HepG2 (cell line): ENCODE measurements around the gene PIGR. TPM values are rescaled to one million over a fixed set of nuclear protein-coding genes. Genes with fewer than 3 reads are reported as not detected.

Experiments used
- ATAC-seq: fragments of 200-7000 bp; cut with Tn5 transposase; 3 replicates; pipeline ENCODE4 v1.9.1; 2020; ENCODE audit warnings: mild to moderate bottlenecking, moderate library complexity
- BruUV-seq: library from RNA; stranded (reverse); fragments of 400-500 nt; replicated peaks from 2 replicates; lab custom pipeline; 2021; lab: Mats Ljungman, UMichigan
- CTCF ChIA-PET: fragments of 300-600 bp; formaldehyde crosslinking; extraction: SDS; loops from one replicate; lab custom pipeline; 2021; ENCODE audit warnings: low total read pairs, inconsistent platforms, low intra/inter-chr PET ratio; lab: Yijun Ruan, JAX
- POLR2A ChIA-PET: fragments of 350-600 bp; sonication (Branson Sonifier 250); formaldehyde crosslinking; loops from one replicate; lab custom pipeline; 2020; ENCODE audit warnings: antibody characterized with exemption, inconsistent platforms; lab: Yijun Ruan, JAX
- DNase-seq: peaks from one replicate; pipeline ENCODE4 v3.0.0-alpha.2; 2015; ENCODE audit warnings: low spot score
- FAIRE-seq: peaks from 3 replicates; lab custom pipeline; 2011; peaks lifted over from hg19 to GRCh38; lab: Jason Lieb, UNC
- H2AFZ ChIP-seq: one replicate; pipeline ENCODE4 v1.6.1; 2011; ENCODE audit warnings: low read length, inconsistent platforms
- H3K27ac ChIP-seq: fragments of 300-600 bp; 3 replicates; pipeline ENCODE4 v1.8.0; 2011; ENCODE audit warnings: mixed run types, mild to moderate bottlenecking, mixed read lengths, low read length, inconsistent platforms; ENCODE audit not compliant: insufficient read depth; ENCODE audit errors: extremely low read length
- H3K27me3 ChIP-seq, 2 experiments: fragments of 200-600 bp in 1 of 2; 2 replicates in 1 of 2; 3 replicates in 1 of 2; pipeline versions ENCODE4 v1.6.0 to v1.8.0; 2011; ENCODE audit warnings: low read length in 2 of 2, mild to moderate bottlenecking in 2 of 2, moderate library complexity in 2 of 2, inconsistent platforms in 1 of 2; ENCODE audit not compliant: insufficient read depth in 2 of 2, control insufficient read depth in 1 of 2
- H3K36me3 ChIP-seq, 2 experiments: fragments of 200-600 bp in 1 of 2; replicated peaks in 1 of 2; 2 replicates in 1 of 2; 3 replicates in 1 of 2; pipeline versions ENCODE4 v1.5.1 to v1.8.0; 2011; ENCODE audit warnings: low read length in 2 of 2, inconsistent platforms in 1 of 2; ENCODE audit not compliant: insufficient read depth in 2 of 2, control insufficient read depth in 1 of 2
- H3K4me1 ChIP-seq: 2 replicates; pipeline ENCODE4 v1.5.1; 2012; ENCODE audit warnings: low read length, inconsistent platforms; ENCODE audit not compliant: insufficient read depth
- H3K4me2 ChIP-seq: 2 replicates; pipeline ENCODE4 v1.6.0; 2011; ENCODE audit warnings: low read depth, low read length, inconsistent platforms
- H3K4me3 ChIP-seq, 3 experiments: fragments of 200-600 bp in 1 of 3; sonication (generic), shearing (Covaris generic) in 1 of 3; replicated peaks in 1 of 3; 2 replicates each; pipeline ENCODE4 v1.5.1; 2011 to 2016; ENCODE audit warnings: low read length in 3 of 3, inconsistent platforms in 2 of 3, low read depth in 2 of 3, mild to moderate bottlenecking in 2 of 3, control low read depth in 1 of 3, mixed read lengths in 1 of 3; ENCODE audit not compliant: insufficient read depth in 1 of 3
- H3K79me2 ChIP-seq: one replicate; pipeline ENCODE4 v1.6.1; 2011; ENCODE audit warnings: low read length, inconsistent platforms; ENCODE audit not compliant: insufficient read depth
- H3K9ac ChIP-seq: 2 replicates; pipeline ENCODE4 v1.6.0; 2011; ENCODE audit warnings: mild to moderate bottlenecking, low read depth, low read length, inconsistent platforms; ENCODE audit not compliant: insufficient read depth
- H3K9me3 ChIP-seq: 2 replicates; pipeline ENCODE4 v1.5.1; 2012; ENCODE audit warnings: mild to moderate bottlenecking, low read length
- H4K20me1 ChIP-seq: 2 replicates; pipeline ENCODE4 v1.6.0; 2011; ENCODE audit warnings: inconsistent platforms, mild to moderate bottlenecking, low read length, moderate library complexity; ENCODE audit not compliant: insufficient read depth
- ATF3 ChIP-seq: sonication (generic); formaldehyde crosslinking; IDR thresholded peaks from 2 replicates; pipeline ENCODE4 v1.4.0; 2020; ENCODE audit warnings: missing genetic modification reagents
- BRD4 ChIP-seq: sonication (generic); formaldehyde crosslinking; IDR thresholded peaks from 2 replicates; pipeline ENCODE4 v1.4.0; 2020; ENCODE audit warnings: missing genetic modification reagents
- CEBPB ChIP-seq: IDR thresholded peaks from 2 replicates; pipeline ENCODE4 v1.6.1; 2011; ENCODE audit warnings: low read depth, low read length, improper control_type of control experiment, borderline replicate concordance
- JUN ChIP-seq: sonication (generic); formaldehyde crosslinking; IDR thresholded peaks from 2 replicates; pipeline ENCODE4 v1.4.0; 2020; ENCODE audit warnings: mild to moderate bottlenecking, missing genetic modification reagents
- REPIN1 ChIP-seq: sonication (generic); formaldehyde crosslinking; IDR thresholded peaks from 2 replicates; pipeline ENCODE4 v1.8.0; 2022; ENCODE audit warnings: missing genetic modification reagents, low read depth, mild to moderate bottlenecking, borderline replicate concordance
- SP5 ChIP-seq: IDR thresholded peaks from 2 replicates; pipeline ENCODE4 v1.6.1; 2016; ENCODE audit warnings: low read depth, borderline replicate concordance
- ZMYM3 ChIP-seq: sonication (generic); formaldehyde crosslinking; IDR thresholded peaks from 2 replicates; pipeline ENCODE4 v1.5.1; 2020; ENCODE audit warnings: mild to moderate bottlenecking, missing genetic modification reagents
- ZNF382 ChIP-seq: sonication (generic); formaldehyde crosslinking; IDR thresholded peaks from 2 replicates; pipeline ENCODE4 v1.5.0; 2020; ENCODE audit warnings: missing genetic modification reagents, mild to moderate bottlenecking, borderline replicate concordance
- ZNF430 ChIP-seq: sonication (generic); formaldehyde crosslinking; IDR thresholded peaks from 2 replicates; pipeline ENCODE4 v1.9.0; 2021; ENCODE audit warnings: mild to moderate bottlenecking, missing genetic modification reagents
- ZNF878 ChIP-seq: sonication (generic); formaldehyde crosslinking; IDR thresholded peaks from 2 replicates; pipeline ENCODE4 v1.8.1; 2023; ENCODE audit warnings: mild to moderate bottlenecking, missing genetic modification reagents, moderate library complexity
- ZSCAN5A ChIP-seq: sonication (generic); formaldehyde crosslinking; IDR thresholded peaks from 2 replicates; pipeline ENCODE4 v1.8.0; 2022; ENCODE audit warnings: mild to moderate bottlenecking, missing genetic modification reagents, borderline replicate concordance
- WGBS: methylation state at CpG from one replicate; pipeline ENCODE4 v1.1.6; 2017; ENCODE audit warnings: low lambda C conversion rate; 5-methylcytosine and 5-hydroxymethylcytosine counted together
- in situ Hi-C: cut with HindIII; loops from 2 replicates; pipeline ENCODE4 v1.10.0; 2017; ENCODE audit warnings: low pct_unique_long_range_greater_than_20kb; ENCODE audit not compliant: extremely low pct_ligation_motif_present
- intact Hi-C: fragments of 100-400 bp; cut with micrococcal nuclease; formaldehyde crosslinking; loops from one replicate; pipeline ENCODE4 v1.10.0; 2022; ENCODE audit not compliant: unreplicated experiment
- polyA plus RNA-seq, 8 experiments: library from polyadenylated mRNA; depleted of rRNA in 3 of 8; stranded (reverse) in 7 of 8; unstranded in 1 of 8; fragments of >200 nt; fragmentation: Illumina TruSeq in 4 of 8; extraction: Trizol in 4 of 8; gene quantifications; 2 replicates each; pipeline versions ENCODE4 v1.2.1 to v1.2.3, GENCODE V29; 2011 to 2016; ENCODE audit warnings: low read depth in 4 of 8, missing spikeins in 1 of 8, mixed read lengths in 1 of 8; ENCODE audit not compliant: insufficient read depth in 1 of 8
- total RNA-seq, 5 experiments: library from RNA; depleted of rRNA; stranded (reverse); fragments of >200 nt; fragmentation: Illumina TruSeq; extraction: Trizol; gene quantifications; 2 replicates each; pipeline ENCODE4 v1.2.3, GENCODE V29; 2016; ENCODE audit warnings: low read depth in 1 of 5
- TF ChIP-seq, protein P1 (sequence below): sonication (generic); formaldehyde crosslinking; IDR thresholded peaks from 2 replicates; pipeline ENCODE4 v1.4.0; 2020; ENCODE audit warnings: missing genetic modification reagents

Gene PIGR
- total and polyA plus RNA-seq, 2 of the 13 experiments (the other 11 are each of a cell fraction or from before 2014, with no cell fraction given), result not detected

GRCh38 chr1:206898915-206899431 lies 47.3 kb downstream of the PIGR start (continued):
- TF ChIP-seq JUN (CRISPR knock-in tag), result no peak

GRCh38 chr1:206898089-206898914 lies 48.0 kb downstream of the PIGR start:
- FAIRE-seq (no peak), ATAC-seq (no peak), DNase-seq (no peak)
- Histone ChIP-seq H3K9ac (no peak overlapping the region), H3K4me1 (no peaks in the 10 kb centered on the region), H2AFZ (no peak overlapping the region), H3K36me3 (no peaks in the 10 kb centered on the region), H3K27ac (no peak overlapping the region), H4K20me1 (no peaks in the 10 kb centered on the region), H3K4me3 (no peak overlapping the region), H3K79me2 (no peaks in the 10 kb centered on the region), H3K9me3 (no peaks in the 10 kb centered on the region), H3K4me2 (no peak overlapping the region), H3K27me3 (peaks cover 1 to 35% of the 10 kb centered on the region in 2 experiments; a peak in 3 of 5 replicates)
- ChIA-PET CTCF (no interaction called here), POLR2A (no interaction called here)
- no TSS peak for BruUV-seq
- no peak for TF ChIP-seq CEBPB
- TF ChIP-seq ZNF382 (CRISPR knock-in tag), result no peak
- no peak for TF ChIP-seq ZNF878 (CRISPR knock-in tag)
- TF ChIP-seq ZNF430, result no peak
- TF ChIP-seq, protein P1, sequence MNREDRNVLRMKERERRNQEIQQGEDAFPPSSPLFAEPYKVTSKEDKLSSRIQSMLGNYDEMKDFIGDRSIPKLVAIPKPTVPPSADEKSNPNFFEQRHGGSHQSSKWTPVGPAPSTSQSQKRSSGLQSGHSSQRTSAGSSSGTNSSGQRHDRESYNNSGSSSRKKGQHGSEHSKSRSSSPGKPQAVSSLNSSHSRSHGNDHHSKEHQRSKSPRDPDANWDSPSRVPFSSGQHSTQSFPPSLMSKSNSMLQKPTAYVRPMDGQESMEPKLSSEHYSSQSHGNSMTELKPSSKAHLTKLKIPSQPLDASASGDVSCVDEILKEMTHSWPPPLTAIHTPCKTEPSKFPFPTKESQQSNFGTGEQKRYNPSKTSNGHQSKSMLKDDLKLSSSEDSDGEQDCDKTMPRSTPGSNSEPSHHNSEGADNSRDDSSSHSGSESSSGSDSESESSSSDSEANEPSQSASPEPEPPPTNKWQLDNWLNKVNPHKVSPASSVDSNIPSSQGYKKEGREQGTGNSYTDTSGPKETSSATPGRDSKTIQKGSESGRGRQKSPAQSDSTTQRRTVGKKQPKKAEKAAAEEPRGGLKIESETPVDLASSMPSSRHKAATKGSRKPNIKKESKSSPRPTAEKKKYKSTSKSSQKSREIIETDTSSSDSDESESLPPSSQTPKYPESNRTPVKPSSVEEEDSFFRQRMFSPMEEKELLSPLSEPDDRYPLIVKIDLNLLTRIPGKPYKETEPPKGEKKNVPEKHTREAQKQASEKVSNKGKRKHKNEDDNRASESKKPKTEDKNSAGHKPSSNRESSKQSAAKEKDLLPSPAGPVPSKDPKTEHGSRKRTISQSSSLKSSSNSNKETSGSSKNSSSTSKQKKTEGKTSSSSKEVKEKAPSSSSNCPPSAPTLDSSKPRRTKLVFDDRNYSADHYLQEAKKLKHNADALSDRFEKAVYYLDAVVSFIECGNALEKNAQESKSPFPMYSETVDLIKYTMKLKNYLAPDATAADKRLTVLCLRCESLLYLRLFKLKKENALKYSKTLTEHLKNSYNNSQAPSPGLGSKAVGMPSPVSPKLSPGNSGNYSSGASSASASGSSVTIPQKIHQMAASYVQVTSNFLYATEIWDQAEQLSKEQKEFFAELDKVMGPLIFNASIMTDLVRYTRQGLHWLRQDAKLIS (CRISPR knock-in tag), result no peak
- TF ChIP-seq REPIN1 (CRISPR knock-in tag), result no peak
- no peak for TF ChIP-seq ZMYM3 (CRISPR knock-in tag)
- no peak for TF ChIP-seq ZSCAN5A (CRISPR knock-in tag)
- TF ChIP-seq SP5 (CRISPR knock-in tag), result no peak
- TF ChIP-seq BRD4 (CRISPR knock-in tag), result no peak
- no peak for TF ChIP-seq ATF3 (CRISPR knock-in tag)
- WGBS, result 24% methylated on average over 10 of the region's 11 CpGs
- intact Hi-C loops (no loop called here), in situ Hi-C loops (no loop called here)
